ENCODE results near the gene ACTL7B.

GRCh38 chr9:108844391-108844790 is 11.4 kb downstream of the ACTL7B start:
- TF ChIP-seq TCF12 (IDR thresholded peaks at IDR 0.05; ENCODE audit: low read depth, low read length) (no peak), POLR2A (IDR thresholded peaks at IDR 0.05; ENCODE audit: control extremely low read depth in 1 of 2, low read depth in 2 of 2, low read length in 2 of 2) (no peak), HDAC2 (IDR thresholded peaks at IDR 0.05; ENCODE audit: borderline replicate concordance in 1 of 2, low read depth in 2 of 2, low read length in 2 of 2) (no peak)
